ENCODE results near the gene PTGIR.

The PTGIR gene

GRCh38 chr19:46616631-46617322 lies 8.1 kb downstream of the PTGIR start:
- no peak for DNase-seq (ENCODE audit: extremely low read depth in 1 of 2, low read depth in 1 of 2)

DNA sequence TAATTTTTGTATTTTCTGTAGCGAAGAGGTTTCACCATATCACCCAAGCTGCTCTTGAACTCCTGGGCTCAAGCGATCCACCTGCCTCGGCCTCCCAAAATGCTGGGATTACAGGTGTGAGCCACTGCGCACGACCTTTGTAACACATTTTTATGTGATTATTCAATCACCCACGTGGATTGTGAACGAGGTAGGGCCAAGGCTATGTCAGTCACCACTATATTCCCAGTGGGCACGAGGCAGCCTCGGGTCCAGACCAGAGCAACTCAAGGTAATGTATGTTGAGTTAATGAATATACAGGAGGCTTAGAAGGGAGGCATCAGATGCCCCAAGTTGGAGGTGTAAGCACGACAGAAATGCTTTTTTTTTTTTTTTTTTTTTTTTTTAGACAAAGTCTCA lies 8.9 kb downstream of the PTGIR start:
- DNase-seq (ENCODE audit: extremely low read depth in 1 of 2, low read depth in 1 of 2) = no peak

DNA sequence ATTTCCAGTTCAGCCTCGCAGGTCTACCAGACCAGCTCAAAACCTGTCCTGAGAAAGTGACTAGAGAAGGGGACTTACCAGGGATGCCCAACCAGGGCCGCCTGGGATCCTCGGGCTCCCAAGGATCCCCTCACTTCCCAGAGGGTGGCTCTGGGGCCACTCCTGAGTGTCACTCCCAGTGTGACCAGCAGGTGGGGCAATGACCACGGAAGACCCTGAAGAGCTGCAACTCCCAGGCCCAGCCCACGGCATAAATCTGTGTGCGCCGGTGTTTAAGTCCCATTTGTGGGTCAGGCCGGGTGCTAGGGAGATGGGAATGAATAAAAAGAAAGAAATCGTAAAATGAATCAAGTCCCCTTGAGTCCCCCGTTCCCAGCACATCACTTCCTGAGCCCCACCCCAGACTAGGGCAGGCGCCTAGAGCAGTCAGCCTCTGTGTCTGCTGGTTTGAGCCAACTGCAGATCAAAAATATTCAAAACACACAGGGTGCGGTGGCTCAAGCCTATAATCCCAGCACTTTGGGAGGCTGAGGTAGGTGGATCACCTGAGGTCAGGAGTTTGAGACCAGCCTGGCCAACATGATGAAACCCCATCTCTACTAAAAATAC lies 10.7 kb downstream of the PTGIR start:
- peak in 1 of 2 donors; percentile 70 for DNase-seq (ENCODE audit: extremely low read depth in 1 of 2, low read depth in 1 of 2)

- no peak for DNase-seq (ENCODE audit: extremely low read depth in 1 of 2, low read depth in 1 of 2)
Measured at GRCh38 chr19:46613525-46613924, 11.4 kb downstream of the PTGIR start.

DNA sequence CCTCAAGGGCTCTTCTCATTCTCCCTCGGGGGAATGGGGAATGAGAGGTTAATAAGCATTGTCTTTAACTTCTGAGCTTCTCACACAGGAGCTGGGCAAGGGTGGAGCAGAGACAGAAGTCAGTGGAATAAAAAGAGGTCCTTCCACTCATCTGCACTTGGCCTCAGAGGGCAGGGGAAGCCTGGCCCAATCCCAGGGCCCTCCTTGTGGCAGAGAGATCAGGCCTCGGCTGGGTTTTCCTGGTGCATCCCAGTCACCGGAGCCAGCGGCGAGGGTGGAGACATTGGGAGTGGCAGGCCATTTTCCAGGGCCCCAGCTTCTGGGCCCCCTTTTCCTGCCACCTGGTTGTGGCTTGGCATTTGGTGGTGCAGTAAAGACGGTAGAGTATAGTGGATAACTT lies 13.1 kb downstream of the PTGIR start:
- no peak for DNase-seq (ENCODE audit: extremely low read depth in 1 of 2, low read depth in 1 of 2)

DNA sequence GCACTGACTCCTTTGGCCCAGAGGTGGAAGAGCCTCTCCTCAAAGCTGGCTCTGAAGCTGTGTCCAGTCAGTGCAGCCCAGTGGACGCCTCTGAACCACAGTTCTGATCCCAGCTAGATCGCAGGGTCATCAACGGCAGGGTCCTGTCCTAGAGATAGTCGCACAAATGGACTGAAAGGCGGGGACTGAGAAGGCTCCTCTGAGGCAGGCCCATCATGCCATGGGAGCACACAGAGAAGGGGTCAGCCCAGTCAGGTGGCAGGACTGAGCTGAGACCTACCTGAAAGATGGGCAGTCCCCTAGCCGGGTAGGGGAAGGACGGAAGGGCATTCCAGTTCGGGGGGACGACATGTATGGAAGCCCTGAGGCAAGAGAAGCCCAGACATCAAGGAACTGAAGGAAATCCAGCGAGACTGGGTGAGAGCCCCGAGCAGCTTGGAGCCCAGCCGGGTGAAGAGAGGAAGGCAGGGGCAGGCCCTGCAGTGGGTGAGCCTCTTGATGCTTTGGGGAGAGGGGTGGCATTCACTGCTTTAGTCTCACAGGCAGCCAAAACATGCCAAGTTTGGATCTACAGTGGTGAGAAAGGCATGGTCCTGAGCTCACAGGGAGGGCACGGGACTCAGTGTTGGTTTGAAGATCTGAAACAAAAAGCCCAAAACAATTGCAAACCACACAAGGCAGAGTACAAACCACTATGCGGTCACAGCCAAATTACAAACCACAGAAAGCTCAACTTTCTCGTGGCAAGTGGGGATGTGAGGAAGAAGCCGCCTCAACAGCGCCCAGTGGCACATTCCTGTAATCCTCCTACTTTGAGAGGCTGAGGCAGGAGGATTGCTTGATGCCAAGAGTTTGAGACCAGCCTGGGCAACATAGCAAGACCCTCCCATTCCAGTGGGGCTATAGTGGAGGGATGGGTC lies 13.8 kb downstream of the PTGIR start:
- DNase-seq (ENCODE audit: extremely low read depth in 1 of 2, low read depth in 1 of 2) = no peak

DNA sequence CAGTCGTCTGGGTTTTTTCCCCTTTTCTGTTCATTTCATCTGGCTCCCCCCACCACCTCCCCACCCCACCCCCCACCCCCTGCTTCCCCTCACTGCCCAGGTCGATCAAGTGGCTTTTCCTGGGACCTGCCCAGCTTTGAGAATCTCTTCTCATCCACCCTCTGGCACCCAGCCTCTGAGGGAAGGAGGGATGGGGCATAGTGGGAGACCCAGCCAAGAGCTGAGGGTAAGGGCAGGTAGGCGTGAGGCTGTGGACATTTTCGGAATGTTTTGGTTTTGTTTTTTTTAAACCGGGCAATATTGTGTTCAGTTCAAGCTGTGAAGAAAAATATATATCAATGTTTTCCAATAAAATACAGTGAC lies 14.5 kb downstream of the PTGIR start:
- no peak for DNase-seq (ENCODE audit: extremely low read depth in 1 of 2, low read depth in 1 of 2)

DNA sequence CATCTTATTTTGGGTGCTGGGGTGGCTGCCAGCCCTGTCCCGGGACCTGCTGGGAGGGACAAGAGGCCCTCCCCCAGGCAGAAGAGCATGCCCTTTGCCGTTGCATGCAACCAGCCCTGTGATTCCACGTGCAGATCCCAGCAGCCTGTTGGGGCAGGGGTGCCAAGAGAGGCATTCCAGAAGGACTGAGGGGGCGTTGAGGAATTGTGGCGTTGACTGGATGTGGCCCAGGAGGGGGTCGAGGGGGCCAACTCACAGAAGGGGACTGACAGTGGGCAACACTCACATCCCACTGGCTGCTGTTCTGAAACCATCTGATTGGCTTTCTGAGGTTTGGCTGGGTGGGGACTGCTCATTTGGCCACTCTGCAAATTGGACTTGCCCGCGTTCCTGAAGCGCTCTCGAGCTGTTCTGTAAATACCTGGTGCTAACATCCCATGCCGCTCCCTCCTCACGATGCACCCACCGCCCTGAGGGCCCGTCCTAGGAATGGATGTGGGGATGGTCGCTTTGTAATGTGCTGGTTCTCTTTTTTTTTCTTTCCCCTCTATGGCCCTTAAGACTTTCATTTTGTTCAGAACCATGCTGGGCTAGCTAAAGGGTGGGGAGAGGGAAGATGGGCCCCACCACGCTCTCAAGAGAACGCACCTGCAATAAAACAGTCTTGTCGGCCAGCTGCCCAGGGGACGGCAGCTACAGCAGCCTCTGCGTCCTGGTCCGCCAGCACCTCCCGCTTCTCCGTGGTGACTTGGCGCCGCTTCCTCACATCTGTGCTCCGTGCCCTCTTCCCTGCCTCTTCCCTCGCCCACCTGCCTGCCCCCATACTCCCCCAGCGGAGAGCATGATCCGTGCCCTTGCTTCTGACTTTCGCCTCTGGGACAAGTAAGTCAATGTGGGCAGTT lies 15.1 kb downstream of the PTGIR start:
- no peak for DNase-seq (ENCODE audit: extremely low read depth in 1 of 2, low read depth in 1 of 2)

DNA sequence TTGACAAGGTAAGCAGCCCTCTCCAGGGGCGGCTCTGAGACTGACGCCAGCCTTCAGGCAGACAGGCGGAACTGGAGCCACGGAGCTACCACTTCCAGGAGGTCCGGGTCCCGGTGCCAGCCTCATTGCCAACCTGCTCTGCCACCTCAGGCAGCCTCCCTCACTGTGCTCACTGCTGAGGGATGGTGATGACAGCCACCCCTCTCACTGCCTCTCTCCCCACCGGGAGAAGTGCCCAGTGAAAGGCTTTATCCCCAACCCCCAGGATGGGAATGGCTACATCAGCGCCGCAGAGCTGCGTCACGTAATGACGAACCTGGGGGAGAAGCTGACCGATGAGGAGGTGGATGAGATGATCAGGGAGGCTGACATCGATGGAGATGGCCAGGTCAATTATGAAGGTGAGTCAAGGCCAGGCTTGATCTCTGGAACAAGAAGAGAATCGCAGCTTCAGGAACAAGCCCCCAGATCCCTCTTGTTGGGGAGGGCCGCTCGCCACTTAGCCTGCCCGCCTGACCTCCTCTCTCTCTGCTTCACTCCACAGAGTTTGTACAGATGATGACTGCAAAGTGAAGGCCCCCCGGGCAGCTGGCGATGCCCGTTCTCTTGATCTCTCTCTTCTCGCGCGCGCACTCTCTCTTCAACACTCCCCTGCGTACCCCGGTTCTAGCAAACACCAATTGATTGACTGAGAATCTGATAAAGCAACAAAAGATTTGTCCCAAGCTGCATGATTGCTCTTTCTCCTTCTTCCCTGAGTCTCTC lies 16.1 kb downstream of the PTGIR start:
- no peak for DNase-seq (ENCODE audit: extremely low read depth in 1 of 2, low read depth in 1 of 2)

DNA sequence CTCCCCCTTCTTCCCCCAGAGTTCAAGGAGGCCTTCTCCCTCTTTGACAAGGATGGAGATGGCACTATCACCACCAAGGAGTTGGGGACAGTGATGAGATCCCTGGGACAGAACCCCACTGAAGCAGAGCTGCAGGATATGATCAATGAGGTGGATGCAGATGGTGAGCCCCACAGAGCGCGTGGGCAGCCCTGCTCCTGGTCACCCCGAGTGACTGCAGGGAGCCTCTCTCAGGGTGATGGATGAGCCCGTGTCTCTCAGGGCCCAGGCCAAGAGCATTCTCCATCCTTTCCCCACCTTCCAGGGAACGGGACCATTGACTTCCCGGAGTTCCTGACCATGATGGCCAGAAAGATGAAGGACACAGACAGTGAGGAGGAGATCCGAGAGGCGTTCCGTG lies 16.7 kb downstream of the PTGIR start:
- DNase-seq (ENCODE audit: extremely low read depth in 1 of 2, low read depth in 1 of 2) = no peak

GRCh38 chr19:46607448-46607841 lies 17.4 kb downstream of the PTGIR start:
- no peak for DNase-seq (ENCODE audit: extremely low read depth in 1 of 2, low read depth in 1 of 2)

- DNase-seq (ENCODE audit: extremely low read depth in 1 of 2, low read depth in 1 of 2) = no peak
Measured at GRCh38 chr19:46606681-46607447, 18.0 kb downstream of the PTGIR start.

- DNase-seq (ENCODE audit: extremely low read depth in 1 of 2, low read depth in 1 of 2) = no peak
Measured at GRCh38 chr19:46606019-46606418, 18.9 kb downstream of the PTGIR start.

DNA sequence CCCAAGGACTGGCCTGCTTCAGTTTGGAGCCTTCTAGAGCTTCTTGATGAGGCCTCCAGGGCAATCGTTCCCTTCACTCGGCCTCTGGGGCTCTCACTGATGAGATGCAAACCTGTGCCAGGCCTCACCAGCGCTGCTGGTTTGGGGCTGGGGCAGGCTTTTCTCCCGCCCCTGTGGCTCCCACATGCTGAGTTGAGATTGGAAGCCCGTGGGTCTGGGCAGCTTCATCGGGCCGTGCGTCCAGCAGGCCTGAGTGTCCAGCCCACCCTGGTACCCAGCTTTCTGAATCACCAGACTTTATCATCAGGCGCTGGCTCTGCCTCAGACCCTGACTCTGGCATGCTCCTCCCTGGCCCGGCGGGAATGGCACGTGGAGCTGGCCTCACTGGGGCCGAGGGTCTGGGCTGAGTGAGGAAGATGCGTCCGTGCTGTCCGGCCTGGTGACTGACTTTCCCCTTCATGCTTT lies 19.5 kb downstream of the PTGIR start:
- DNase-seq (ENCODE audit: extremely low read depth in 1 of 2, low read depth in 1 of 2) = no peak

DNA sequence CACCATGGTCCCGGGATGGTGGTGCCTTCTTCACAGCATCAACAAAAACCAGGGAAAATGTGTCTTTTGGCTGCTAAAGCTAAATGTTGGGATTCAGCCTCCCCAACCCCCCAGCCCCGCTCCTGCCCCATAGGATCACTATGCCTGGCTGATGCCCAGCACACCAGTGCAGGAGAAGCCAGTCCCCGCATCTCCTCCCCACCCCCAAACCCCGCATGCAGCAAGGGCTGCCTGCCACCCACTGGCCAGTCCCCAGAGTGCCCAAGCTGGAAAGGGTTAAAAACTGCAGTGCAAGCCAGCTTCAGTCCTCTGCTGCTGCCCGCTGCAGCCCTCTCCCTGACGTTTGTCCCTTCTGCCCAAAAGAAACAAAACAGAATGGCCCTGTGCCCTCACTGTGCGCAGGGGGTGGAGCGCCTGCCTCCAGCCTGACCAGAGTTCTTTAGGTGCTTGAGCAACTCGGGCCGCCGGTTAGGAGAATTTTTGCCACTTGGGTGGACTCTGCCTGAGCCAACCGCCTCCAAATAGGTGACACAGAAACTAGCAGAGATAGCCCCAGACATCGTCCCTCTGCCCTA lies 20.0 kb downstream of the PTGIR start:
- no peak for DNase-seq (ENCODE audit: extremely low read depth in 1 of 2, low read depth in 1 of 2)

DNA sequence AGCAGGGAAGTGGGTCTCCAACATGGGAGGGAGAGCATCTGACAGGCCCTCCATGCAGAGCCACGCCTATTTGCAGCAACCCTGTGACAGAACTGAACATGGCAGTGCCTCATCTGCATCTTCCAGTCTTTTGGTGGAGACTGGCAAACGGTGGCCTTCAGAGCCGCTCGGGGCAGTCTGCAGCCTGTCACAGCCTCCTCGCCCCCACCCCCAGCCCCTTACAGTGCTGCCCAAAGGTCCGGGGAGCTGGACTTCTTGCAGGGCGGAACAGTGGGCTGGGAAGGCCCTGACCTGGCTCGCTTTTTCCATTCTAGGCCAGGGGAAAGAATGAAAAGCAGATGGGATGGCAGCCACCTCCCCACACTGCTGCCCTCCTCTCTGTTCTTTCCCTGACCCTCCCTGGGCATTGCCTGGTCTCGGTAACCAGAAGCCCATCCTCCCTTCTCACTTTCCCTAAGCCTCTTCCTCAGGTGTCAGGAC lies 21.1 kb downstream of the PTGIR start:
- DNase-seq (ENCODE audit: extremely low read depth in 1 of 2, low read depth in 1 of 2) = no peak

DNA sequence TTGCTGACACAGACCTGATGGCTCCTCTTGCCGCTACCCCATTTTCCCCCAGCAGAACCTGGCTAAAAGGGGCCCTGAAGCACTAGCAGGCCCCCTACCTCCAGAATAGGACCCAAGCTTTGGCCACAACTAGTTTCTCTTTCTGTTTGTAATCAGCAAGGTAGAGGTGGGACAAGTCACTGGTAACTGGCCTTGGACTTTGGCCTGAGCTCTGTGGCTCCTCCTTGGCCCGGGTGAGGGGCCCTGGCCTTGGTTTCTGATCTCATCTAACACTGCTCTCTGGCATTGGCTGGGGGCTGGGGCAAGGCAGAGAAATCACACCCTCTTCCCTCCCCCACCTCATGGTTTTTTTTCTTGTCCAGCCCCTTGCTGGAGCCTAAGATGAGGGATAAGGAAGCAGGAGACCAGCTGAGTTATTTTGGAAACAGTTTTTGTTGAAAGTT lies 21.7 kb downstream of the PTGIR start:
- DNase-seq (ENCODE audit: extremely low read depth in 1 of 2, low read depth in 1 of 2) = no peak

GRCh38 chr19:46602392-46603194 lies 22.3 kb downstream of the PTGIR start:
- no peak for DNase-seq (ENCODE audit: extremely low read depth in 1 of 2, low read depth in 1 of 2)

All from activated CD8-positive, alpha-beta memory T cell treated with anti-CD3 and anti-CD28 coated beads for 1 hour (primary cell).